ENCODE measurements around the gene ARHGAP15.

DNA sequence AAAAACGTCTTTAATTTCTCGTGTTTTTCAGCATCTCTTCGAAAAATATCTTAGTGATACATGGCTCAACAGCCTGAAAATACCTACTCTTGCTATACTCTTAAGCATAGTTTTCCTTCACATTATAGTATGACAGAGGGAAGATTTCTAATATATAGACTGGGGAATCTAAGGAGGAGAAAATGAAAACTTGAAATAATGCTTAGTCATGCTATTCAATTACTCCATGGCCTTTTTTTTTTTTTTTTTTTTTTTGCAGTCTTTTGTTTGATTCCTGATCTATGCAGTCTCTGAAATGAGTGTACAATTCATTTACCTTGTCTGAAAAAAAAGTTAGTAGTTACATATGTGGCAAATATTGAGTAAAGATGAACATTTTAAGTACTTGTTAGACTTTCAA lies 337.8 kb downstream of the ARHGAP15 start:
- no peak for TF ChIP-seq POLR2AphosphoS5 (IDR thresholded peaks at IDR 0.05)
- TF ChIP-seq, protein P1, sequence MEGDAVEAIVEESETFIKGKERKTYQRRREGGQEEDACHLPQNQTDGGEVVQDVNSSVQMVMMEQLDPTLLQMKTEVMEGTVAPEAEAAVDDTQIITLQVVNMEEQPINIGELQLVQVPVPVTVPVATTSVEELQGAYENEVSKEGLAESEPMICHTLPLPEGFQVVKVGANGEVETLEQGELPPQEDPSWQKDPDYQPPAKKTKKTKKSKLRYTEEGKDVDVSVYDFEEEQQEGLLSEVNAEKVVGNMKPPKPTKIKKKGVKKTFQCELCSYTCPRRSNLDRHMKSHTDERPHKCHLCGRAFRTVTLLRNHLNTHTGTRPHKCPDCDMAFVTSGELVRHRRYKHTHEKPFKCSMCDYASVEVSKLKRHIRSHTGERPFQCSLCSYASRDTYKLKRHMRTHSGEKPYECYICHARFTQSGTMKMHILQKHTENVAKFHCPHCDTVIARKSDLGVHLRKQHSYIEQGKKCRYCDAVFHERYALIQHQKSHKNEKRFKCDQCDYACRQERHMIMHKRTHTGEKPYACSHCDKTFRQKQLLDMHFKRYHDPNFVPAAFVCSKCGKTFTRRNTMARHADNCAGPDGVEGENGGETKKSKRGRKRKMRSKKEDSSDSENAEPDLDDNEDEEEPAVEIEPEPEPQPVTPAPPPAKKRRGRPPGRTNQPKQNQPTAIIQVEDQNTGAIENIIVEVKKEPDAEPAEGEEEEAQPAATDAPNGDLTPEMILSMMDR (IDR thresholded peaks at IDR 0.05) = no peak

All from gastroesophageal sphincter (tissue), 3 donors.